WTC11 (cell line): Measurements from ENCODE around the gene CACNA1B. TPM values are rescaled to one million over a fixed set of nuclear protein-coding genes. Genes with fewer than 3 reads are reported as not detected.

Experiments
- ATAC-seq: fragments of 200-7000 bp; cut with Tn5 transposase; 2 replicates; pipeline ENCODE4 v1.10.0; 2021; ENCODE audit warnings: mild to moderate bottlenecking, moderate library complexity
- CTCF ChIA-PET: fragments of 300-600 bp; sonication (Branson Sonifier 250); formaldehyde crosslinking; loops from one replicate; lab custom pipeline; 2021; ENCODE audit warnings: antibody characterized with exemption; lab: Charles Lee
- POLR2A ChIA-PET: fragments of 350-600 bp; sonication (Branson Sonifier 250); formaldehyde crosslinking; loops from one replicate; lab custom pipeline; 2021; ENCODE audit warnings: antibody characterized with exemption; lab: Charles Lee
- DNase-seq: peaks from one replicate; pipeline ENCODE4 v3.0.0; 2021; ENCODE audit warnings: low spot score
- H3K27ac Mint-ChIP-seq: 2 replicates; pipeline ENCODE4 v1.8.0; 2021; ENCODE audit warnings: mixed read lengths
- H3K27me3 Mint-ChIP-seq: 2 replicates; pipeline ENCODE4 v1.8.0; 2021; ENCODE audit warnings: low read depth, mild to moderate bottlenecking, moderate library complexity, mixed read lengths
- H3K36me3 Mint-ChIP-seq: 2 replicates; pipeline ENCODE4 v1.8.0; 2021; ENCODE audit warnings: mixed read lengths
- H3K4me1 Mint-ChIP-seq: 2 replicates; pipeline ENCODE4 v1.8.0; 2022; ENCODE audit warnings: mixed read lengths
- H3K4me3 Mint-ChIP-seq: 2 replicates; pipeline ENCODE4 v1.8.0; 2021; ENCODE audit warnings: mild to moderate bottlenecking, moderate library complexity, mixed read lengths
- H3K9me3 Mint-ChIP-seq: 2 replicates; pipeline ENCODE4 v1.8.0; 2021; ENCODE audit warnings: mixed read lengths
- ATF1 ChIP-seq: sonication (generic); formaldehyde crosslinking; IDR thresholded peaks from 2 replicates; pipeline ENCODE4 v1.8.1; 2023; ENCODE audit warnings: mild to moderate bottlenecking, moderate library complexity, missing genetic modification reagents
- CBFB ChIP-seq: sonication (generic); formaldehyde crosslinking; IDR thresholded peaks from 2 replicates; pipeline ENCODE4 v1.8.1; 2022; ENCODE audit warnings: mild to moderate bottlenecking, low read depth, missing genetic modification reagents
- CREB1 ChIP-seq: sonication (generic); formaldehyde crosslinking; IDR thresholded peaks from 2 replicates; pipeline ENCODE4 v1.8.0; 2023; ENCODE audit warnings: mild to moderate bottlenecking, missing genetic modification reagents
- ETV6 ChIP-seq: sonication (generic); formaldehyde crosslinking; IDR thresholded peaks from 2 replicates; pipeline ENCODE4 v1.8.1; 2022; ENCODE audit warnings: mild to moderate bottlenecking, missing genetic modification reagents
- FOXK1 ChIP-seq: sonication (generic); formaldehyde crosslinking; IDR thresholded peaks from 2 replicates; pipeline ENCODE4 v1.8.0; 2022; ENCODE audit warnings: mild to moderate bottlenecking, moderate library complexity, missing genetic modification reagents
- GTF2I ChIP-seq: fragments of 250-450 bp; sonication (Bioruptor Pico); conservative IDR thresholded peaks from 2 replicates; pipeline ENCODE4 v1.4.0; 2021; ENCODE audit warnings: mild to moderate bottlenecking
- JAZF1 ChIP-seq: fragments of 250-450 bp; sonication (Bioruptor Pico); IDR thresholded peaks from 2 replicates; pipeline ENCODE4 v1.9.0; 2021; ENCODE audit warnings: moderate library complexity, mild to moderate bottlenecking, inconsistent platforms
- JUN ChIP-seq: sonication (generic); formaldehyde crosslinking; IDR thresholded peaks from 2 replicates; pipeline ENCODE4 v1.8.0; 2023; ENCODE audit warnings: mild to moderate bottlenecking, missing genetic modification reagents
- NFE2L1 ChIP-seq: sonication (generic); formaldehyde crosslinking; IDR thresholded peaks from 2 replicates; pipeline ENCODE4 v1.8.1; 2023; ENCODE audit warnings: missing genetic modification reagents
- NFYB ChIP-seq: sonication (generic); formaldehyde crosslinking; conservative IDR thresholded peaks from 2 replicates; pipeline ENCODE4 v1.8.0; 2022; ENCODE audit warnings: low read depth, missing genetic modification reagents
- SMAD3 ChIP-seq: sonication (generic); formaldehyde crosslinking; IDR thresholded peaks from 2 replicates; pipeline ENCODE4 v1.8.0; 2022; ENCODE audit warnings: missing genetic modification reagents, mild to moderate bottlenecking, borderline replicate concordance
- TCF7 ChIP-seq: sonication (generic); formaldehyde crosslinking; IDR thresholded peaks from 2 replicates; pipeline ENCODE4 v1.8.0; 2022; ENCODE audit warnings: mild to moderate bottlenecking, low read depth, missing genetic modification reagents, moderate library complexity
- ZBTB21 ChIP-seq: sonication (generic); formaldehyde crosslinking; IDR thresholded peaks from 2 replicates; pipeline ENCODE4 v1.8.1; 2023; ENCODE audit warnings: mild to moderate bottlenecking, missing genetic modification reagents, borderline replicate concordance
- ZNF219 ChIP-seq: sonication (generic); formaldehyde crosslinking; IDR thresholded peaks from 2 replicates; pipeline ENCODE4 v1.8.0; 2023; ENCODE audit warnings: missing genetic modification reagents, mild to moderate bottlenecking, borderline replicate concordance
- ZNF263 ChIP-seq: sonication (generic); formaldehyde crosslinking; IDR thresholded peaks from 2 replicates; pipeline ENCODE4 v1.8.1; 2022; ENCODE audit warnings: low read depth, mild to moderate bottlenecking, moderate library complexity, missing genetic modification reagents
- ZNF317 ChIP-seq: sonication (generic); formaldehyde crosslinking; IDR thresholded peaks from 2 replicates; pipeline ENCODE4 v1.8.1; 2023; ENCODE audit warnings: low read depth, mild to moderate bottlenecking, moderate library complexity, missing genetic modification reagents, borderline replicate concordance
- ZNF423 ChIP-seq: fragments of 250-450 bp; sonication (Bioruptor Pico); IDR thresholded peaks from 2 replicates; pipeline ENCODE4 v2.1.2; 2022; ENCODE audit warnings: mild to moderate bottlenecking, moderate library complexity
- total RNA-seq: library from RNA; stranded (reverse); gene quantifications from 3 replicates; pipeline ENCODE4 v1.2.3, GENCODE V29; 2021
- TF ChIP-seq, protein P1 (sequence below): sonication (generic); formaldehyde crosslinking; IDR thresholded peaks from 2 replicates; pipeline ENCODE4 v1.8.0; 2023; ENCODE audit warnings: missing genetic modification reagents, mild to moderate bottlenecking, borderline replicate concordance
- TF ChIP-seq, protein P2 (sequence below): sonication (generic); formaldehyde crosslinking; IDR thresholded peaks from 2 replicates; pipeline ENCODE4 v1.8.0; 2022; ENCODE audit warnings: mild to moderate bottlenecking, missing genetic modification reagents
- TF ChIP-seq, protein P3 (sequence below): sonication (generic); formaldehyde crosslinking; conservative IDR thresholded peaks from 2 replicates; pipeline ENCODE4 v1.8.1; 2022; ENCODE audit warnings: mild to moderate bottlenecking, missing genetic modification reagents
- TF ChIP-seq, protein P4 (sequence below): fragments of 250-450 bp; sonication (Bioruptor Pico); IDR thresholded peaks from 2 replicates; pipeline ENCODE4 v2.1.2; 2022; ENCODE audit warnings: mild to moderate bottlenecking, moderate library complexity

CACNA1B gene
- total RNA-seq, 1 experiment from 2014 or later: 8.4 TPM

DNA sequence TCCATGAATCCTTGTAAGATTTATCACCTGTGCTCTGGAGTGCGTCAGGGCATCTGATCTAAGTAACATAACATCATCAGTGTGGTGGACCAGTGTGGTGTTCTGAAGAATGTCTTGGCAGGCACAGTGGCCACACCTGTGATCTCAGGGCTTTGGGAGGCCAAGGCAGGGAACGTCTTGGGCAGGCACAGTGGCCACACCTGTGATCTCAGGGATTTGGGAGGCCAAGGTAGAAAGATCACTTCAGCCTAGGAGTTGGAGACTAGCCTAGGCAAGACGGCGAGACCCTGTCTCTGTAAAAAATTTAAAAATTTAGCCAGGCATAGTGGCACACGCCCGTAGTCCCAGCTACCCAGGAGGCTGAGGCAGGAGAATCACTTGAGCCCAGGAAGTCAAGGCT lies 185.5 kb downstream of the CACNA1B start (continued):
- TF ChIP-seq, protein P1, sequence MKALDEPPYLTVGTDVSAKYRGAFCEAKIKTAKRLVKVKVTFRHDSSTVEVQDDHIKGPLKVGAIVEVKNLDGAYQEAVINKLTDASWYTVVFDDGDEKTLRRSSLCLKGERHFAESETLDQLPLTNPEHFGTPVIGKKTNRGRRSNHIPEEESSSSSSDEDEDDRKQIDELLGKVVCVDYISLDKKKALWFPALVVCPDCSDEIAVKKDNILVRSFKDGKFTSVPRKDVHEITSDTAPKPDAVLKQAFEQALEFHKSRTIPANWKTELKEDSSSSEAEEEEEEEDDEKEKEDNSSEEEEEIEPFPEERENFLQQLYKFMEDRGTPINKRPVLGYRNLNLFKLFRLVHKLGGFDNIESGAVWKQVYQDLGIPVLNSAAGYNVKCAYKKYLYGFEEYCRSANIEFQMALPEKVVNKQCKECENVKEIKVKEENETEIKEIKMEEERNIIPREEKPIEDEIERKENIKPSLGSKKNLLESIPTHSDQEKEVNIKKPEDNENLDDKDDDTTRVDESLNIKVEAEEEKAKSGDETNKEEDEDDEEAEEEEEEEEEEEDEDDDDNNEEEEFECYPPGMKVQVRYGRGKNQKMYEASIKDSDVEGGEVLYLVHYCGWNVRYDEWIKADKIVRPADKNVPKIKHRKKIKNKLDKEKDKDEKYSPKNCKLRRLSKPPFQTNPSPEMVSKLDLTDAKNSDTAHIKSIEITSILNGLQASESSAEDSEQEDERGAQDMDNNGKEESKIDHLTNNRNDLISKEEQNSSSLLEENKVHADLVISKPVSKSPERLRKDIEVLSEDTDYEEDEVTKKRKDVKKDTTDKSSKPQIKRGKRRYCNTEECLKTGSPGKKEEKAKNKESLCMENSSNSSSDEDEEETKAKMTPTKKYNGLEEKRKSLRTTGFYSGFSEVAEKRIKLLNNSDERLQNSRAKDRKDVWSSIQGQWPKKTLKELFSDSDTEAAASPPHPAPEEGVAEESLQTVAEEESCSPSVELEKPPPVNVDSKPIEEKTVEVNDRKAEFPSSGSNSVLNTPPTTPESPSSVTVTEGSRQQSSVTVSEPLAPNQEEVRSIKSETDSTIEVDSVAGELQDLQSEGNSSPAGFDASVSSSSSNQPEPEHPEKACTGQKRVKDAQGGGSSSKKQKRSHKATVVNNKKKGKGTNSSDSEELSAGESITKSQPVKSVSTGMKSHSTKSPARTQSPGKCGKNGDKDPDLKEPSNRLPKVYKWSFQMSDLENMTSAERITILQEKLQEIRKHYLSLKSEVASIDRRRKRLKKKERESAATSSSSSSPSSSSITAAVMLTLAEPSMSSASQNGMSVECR: no peak
- TF ChIP-seq ETV6: no peak
- TF ChIP-seq SMAD3 (CRISPR knock-in tag): no peak
- TF ChIP-seq, all 79 proteins: peak for 0

DNA sequence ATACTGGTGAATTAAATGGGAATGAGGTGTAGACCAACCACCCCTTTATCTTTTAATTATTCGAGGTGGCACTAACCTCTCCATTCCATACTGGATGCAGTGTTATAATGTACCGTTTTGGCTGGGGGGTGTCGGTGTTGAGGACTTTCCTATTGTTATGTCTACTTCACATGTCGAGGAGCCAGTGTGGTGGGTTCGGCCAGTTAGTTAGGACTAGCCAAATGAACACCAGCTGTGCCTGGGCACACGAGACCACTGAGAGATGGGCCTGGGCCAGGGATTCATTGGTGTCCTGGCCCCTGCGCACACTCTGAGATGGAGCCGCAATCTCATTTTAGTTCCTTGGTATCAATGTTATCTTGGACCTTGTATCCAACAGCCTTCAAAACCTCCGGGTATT lies 186.2 kb downstream of the CACNA1B start:
- H3K36me3 Mint-ChIP-seq: peaks cover 40% of the 10 kb centered on the region
- H3K4me3 Mint-ChIP-seq: no peak overlapping the region
- DNase-seq (no peak), ATAC-seq (no peak)
- H3K9me3 Mint-ChIP-seq: no peaks in the 10 kb centered on the region
- H3K4me1 Mint-ChIP-seq: peaks cover 26% of the 10 kb centered on the region
- POLR2A ChIA-PET: no interaction called here
- no peak overlapping the region for H3K27ac Mint-ChIP-seq
- TF ChIP-seq, protein P2, sequence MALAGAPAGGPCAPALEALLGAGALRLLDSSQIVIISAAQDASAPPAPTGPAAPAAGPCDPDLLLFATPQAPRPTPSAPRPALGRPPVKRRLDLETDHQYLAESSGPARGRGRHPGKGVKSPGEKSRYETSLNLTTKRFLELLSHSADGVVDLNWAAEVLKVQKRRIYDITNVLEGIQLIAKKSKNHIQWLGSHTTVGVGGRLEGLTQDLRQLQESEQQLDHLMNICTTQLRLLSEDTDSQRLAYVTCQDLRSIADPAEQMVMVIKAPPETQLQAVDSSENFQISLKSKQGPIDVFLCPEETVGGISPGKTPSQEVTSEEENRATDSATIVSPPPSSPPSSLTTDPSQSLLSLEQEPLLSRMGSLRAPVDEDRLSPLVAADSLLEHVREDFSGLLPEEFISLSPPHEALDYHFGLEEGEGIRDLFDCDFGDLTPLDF (CRISPR knock-in tag): no peak
- TF ChIP-seq ETV6 (no peak), CREB1 (CRISPR knock-in tag) (no peak), ZNF317 (no peak), NFYB (CRISPR knock-in tag) (no peak), FOXK1 (no peak), ZNF423 (CRISPR knock-in tag) (no peak), CBFB (CRISPR knock-in tag) (no peak), ZBTB21 (CRISPR knock-in tag) (no peak), GTF2I (no peak), JAZF1 (CRISPR knock-in tag) (no peak), SMAD3 (CRISPR knock-in tag) (no peak), ZNF263 (CRISPR knock-in tag) (no peak), ZNF219 (no peak), JUN (CRISPR knock-in tag) (no peak), ATF1 (CRISPR knock-in tag) (no peak), TCF7 (CRISPR knock-in tag) (no peak), NFE2L1 (CRISPR knock-in tag) (no peak)
- TF ChIP-seq, protein P3, sequence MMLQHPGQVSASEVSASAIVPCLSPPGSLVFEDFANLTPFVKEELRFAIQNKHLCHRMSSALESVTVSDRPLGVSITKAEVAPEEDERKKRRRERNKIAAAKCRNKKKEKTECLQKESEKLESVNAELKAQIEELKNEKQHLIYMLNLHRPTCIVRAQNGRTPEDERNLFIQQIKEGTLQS (CRISPR knock-in tag): no peak
- TF ChIP-seq, protein P4, sequence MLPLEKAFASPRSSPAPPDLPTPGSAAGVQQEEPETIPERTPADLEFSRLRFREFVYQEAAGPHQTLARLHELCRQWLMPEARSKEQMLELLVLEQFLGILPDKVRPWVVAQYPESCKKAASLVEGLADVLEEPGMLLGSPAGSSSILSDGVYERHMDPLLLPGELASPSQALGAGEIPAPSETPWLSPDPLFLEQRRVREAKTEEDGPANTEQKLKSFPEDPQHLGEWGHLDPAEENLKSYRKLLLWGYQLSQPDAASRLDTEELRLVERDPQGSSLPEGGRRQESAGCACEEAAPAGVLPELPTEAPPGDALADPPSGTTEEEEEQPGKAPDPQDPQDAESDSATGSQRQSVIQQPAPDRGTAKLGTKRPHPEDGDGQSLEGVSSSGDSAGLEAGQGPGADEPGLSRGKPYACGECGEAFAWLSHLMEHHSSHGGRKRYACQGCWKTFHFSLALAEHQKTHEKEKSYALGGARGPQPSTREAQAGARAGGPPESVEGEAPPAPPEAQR (CRISPR knock-in tag): no peak
- H3K27me3 Mint-ChIP-seq: no peaks in the 10 kb centered on the region
- CTCF ChIA-PET: no interaction called here
